Stimulated activated CD4-positive, alpha-beta T cell treated with anti-CD3 and anti-CD28 coated beads, Interleukin-4, amount 100 ng/mL, for 4 hours (primary cell): ENCODE measurements around the gene PARP8.
"Not testable (repeated sequence)": the region's sequence is repeated elsewhere in the genome, so short reads cannot be mapped to it uniquely, and the experiment has no call there.

Source experiments
- DNase-seq, 2 experiments: peaks; one replicate each; pipeline ENCODE4 v3.0.0-alpha.2; 2020

PARP8 gene

DNA sequence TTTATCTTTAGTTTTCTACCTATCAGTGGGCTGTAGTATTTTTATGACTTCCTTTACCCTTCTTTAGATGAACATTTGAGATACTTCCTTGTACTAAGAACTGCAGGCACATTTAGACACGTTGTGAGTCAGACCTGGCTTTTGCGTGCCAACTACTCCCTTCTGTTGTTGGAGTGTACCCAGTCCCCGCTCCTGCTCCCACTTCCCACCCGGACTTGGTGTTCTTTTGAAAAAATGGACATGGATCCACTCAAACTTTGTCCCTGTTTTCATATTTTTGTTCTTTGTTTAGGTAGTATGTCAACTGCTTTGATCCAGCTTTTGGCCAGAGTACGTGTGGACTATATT, 60.7 kb downstream of the PARP8 start:
- DNase-seq, result no peak

DNA sequence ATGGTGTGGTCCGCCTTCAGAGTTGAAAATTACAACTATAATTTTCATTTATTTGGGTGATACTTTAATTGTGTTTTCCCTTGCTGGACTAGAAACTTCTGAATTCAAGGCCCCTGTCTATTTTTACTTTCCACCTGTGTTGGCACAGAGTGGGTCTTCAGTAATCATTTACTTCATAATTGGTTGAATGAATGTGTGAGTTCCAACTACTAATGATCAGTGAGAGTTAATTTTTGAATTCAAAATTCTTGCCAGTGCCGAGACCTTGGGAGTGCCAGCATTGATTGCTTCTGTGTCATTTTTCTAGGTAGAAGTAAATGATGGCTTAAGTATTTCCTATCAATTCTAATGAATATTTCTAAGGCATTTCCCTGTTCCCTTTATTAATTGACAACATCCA, 61.4 kb downstream of the PARP8 start:
- DNase-seq, result no peak

DNA sequence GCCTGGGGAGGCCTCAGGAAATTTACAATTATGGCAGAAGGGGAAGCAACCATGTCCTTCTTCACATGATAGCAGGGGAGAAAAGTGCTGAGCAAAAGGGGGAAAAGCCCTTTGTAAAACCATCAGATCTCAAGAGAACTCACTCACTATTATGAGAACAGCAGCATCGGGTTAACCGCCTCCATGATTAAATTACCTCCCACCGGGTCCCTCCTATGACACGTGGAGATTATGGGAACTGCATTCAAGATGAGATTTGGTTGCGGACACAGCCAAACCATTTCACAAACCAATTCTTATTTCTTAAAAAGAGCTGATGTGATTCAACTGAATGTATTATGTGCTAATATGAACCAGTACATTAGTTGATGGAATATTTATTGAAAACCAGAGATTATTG, 63.9 kb downstream of the PARP8 start:
- no peak for DNase-seq

DNA sequence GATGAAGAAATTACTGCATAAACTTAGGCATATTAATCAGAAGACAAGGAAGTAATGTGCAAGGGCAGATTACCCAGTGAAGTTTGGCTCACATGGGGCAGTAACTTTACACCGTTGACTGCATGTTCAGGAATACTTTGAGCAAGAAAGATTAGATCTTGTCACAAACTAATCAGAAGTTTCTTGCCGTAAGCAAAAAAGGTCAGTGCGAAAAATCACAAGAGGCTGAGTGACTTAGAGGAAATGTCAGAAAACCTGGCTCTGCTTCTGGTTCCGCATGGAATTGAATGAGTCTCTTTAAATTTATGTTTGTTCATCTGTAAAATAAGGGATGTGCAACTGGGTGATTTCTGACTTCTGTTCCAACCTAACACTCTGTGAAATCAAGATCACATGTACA, 64.4 kb downstream of the PARP8 start:
- no peak for DNase-seq

DNA sequence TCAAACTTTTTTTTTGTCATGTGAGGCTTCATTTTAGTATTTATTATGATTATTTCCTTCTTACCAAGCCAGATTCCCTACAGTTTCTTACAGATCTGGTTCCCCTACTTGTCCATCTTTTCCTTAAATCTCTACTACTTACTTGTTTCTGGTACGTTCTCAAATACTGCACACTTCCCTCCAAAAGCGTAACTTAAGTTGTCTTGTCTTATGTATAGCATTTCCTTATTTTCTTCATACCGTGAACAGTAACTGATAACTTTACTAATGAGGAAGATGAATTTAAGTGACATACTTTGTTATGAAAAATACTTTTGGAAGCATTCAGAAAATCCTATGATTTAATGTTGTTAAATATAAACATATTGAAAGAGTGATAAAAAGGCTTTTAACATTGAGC, 67.3 kb downstream of the PARP8 start:
- no peak for DNase-seq

DNA sequence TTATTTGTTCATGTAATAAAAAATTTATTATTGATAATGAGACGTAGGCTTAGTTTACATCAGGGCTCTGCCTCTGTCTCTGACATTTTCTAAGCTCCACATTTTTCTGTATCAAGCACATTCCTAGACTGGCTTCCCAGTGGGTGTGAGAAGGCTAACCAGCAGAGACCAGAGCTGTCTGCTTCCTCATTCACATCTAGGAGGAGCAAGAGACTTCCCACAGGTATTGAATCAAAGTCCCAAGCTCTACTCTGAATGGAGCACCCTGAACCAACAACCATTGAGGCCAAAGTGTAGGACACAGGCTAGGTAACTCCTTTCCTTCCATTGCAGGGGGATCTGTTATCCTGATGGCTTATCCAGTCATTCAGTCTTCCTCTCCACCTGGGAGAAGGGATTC, 72.4 kb downstream of the PARP8 start:
- no peak for DNase-seq

DNA sequence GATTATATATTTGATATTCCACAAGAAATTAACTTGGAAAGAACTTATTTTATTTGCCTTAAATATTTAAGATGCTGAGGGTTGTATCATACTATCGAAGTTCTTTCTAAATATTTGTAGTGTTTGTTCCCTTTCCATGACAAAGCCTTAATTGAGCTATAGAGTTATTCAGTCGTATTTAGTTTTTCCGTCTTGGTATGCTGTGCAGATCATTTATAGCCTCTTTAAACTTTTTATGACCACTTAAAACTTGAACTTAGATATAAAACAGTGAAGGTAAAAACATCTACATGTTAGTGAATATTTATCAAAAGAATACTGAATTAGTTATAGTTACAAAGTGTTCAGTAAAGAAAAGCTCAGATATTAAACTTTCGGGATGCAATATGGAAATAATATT, 74.4 kb downstream of the PARP8 start:
- no peak for DNase-seq

DNA sequence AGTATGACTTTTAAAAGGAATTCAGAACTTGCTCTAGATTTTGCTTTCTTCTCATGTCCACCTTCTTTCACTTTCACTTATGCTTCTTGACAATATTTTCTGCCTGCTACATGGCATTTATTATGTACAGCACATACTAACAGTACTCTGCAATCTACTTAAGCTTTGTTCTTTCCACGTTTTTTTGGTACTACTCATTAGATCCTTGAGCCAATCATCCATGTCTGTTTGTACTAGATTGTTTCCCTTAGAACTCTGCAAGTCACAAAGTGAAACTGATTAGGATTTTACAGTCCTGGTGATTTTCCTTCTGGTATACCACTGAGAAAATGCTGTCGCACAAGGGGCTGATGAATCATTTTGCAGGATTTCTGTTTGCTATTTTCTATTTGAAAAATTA, 78.3 kb downstream of the PARP8 start:
- no peak for DNase-seq

DNA sequence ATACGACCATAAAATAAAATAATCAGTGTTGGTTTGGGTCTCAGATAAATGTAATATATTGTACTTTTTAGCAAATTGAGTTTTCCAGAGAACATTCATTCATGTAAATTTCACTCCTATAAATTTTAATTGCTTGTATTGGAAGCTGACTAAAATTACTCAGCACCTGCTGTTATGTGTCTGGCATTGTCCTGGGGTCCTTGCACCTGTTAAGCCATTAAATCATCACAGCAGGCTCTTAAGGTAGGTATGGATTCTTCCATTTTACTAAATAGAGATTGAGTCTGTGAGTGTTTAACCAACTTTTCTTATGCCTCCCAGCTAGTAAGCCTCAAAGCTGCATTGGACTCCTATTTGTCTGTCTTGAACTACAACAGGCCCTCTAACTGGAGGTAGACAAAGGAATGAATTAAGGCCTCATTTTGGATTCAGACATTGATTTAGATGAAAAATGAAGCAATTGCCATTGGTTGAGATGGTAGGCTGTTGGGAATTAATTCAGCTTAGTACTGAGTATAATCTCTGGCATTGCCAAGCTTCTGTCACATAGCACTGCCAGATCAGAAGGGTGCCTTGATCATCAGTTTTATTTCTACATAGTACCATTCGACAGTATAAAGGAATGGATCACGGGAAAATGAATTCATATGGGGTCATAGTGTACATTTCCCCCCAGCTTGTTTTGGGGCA, 78.9 kb downstream of the PARP8 start:
- DNase-seq, result no peak

DNA sequence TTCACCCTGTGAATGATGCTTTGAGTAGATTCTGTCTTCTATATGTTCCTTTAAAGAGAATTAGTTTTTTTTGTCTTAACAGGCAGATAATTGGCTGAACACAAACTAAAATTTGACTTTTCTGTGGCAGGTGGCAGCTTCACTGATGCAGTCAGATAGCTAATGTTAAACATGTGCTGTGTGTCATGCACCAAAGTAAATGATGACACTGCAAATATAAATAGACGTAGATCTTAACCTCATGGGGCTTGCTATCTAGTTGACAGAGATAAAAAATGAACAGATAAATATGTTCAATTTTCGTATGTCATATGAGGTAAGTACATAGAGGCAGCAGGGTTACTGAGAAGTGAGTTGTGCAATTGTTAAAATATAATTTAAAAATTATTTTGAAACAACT, 82.7 kb downstream of the PARP8 start:
- DNase-seq, result no peak

DNA sequence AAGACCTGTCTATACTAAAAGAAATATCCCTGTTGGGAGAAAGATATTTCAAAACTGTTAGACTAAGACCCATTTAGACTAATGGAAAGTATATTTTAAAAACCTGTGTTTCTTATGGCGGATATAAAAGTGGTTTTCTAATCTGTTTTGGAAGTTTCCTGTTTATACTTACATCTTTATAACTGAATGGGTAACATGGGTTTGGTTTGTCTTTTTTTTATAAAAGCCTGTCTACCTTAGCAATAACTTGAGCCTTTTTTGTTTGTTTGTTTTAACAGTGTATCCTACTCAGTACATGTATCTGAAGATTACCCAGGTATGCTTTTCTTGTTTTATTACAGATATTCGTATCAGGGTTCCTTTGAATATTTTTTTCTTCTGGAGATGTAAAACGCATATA, 83.4 kb downstream of the PARP8 start:
- DNase-seq, result no peak

DNA sequence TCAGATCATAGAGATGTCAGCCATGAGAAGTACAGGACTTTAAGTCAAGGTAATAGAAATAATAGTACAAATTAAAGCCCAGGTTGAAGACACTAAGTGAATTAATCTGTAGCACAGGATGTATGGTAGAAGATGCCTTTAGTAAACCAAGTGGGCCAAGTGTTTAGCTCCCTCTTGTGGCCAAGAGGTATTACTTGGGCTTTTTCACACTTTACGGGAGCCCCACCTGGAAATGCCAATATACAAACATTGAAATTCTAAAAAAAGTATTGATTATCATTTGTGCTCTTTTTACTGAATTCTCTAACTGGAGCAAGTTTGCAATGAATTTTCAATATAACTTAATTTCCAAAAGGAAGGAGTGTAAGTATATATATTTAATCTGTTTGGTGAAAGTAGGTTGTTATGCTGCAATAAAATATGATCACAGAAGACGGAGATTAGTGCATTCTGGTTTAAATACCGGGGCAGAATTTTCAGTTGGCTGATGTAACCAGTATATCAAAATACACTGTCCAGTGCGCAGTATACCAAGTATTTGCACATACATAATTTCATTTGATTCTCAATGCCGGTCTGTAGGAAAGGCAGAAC, 84.7 kb downstream of the PARP8 start:
- peak in 1 of 2 experiments; percentile 34 for DNase-seq

DNA sequence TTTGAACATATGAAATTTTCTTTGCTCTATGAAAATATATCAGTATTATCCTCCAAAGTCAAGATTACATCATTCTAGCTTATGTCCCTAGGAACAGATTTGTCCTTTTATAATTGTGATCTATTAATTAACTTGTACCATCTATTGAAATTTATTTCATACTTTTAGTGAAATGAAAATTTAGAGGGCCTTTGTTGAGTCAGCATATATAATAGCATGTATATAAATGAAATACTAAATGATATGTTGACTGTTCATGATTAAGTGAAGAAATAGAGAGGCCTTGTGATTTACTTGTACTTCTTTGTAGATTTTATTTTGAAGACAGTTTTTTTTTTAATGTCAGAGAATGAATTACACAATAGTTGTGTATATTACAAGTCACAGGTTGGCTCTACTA, 86.4 kb downstream of the PARP8 start:
- no peak for DNase-seq

DNA sequence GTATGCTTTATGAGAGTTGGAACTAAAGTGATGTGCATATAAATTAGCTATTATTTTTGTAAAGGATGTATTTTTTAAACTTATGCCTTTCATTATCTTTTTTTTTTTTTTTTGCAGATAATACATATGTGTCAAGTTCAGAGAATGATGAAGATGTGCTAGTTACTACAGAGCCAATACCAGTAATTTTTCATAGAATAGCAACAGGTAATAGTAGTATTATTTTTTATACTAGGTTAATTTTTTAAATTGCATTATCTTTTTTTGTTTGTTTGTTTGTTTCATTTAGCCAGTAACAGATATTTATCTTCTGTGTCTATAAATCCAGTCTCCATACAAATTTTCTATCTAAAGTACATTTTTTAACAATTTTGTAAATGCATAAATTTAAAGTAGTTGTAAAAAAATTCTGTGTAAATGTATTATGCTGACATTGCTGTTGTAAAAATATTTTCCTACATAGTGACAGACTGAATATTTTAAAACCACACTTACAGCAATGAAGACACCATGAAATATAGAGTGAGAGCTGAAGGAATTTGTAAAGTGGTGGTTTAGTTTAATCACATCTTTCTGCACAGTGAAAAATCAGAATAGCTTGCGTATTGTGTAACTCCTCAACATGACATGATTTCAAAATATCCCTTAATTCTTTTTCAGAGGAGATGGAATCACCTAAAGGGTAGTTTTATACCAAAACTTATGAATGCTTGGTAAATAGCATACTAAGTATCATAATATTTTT, 93.3 kb downstream of the PARP8 start:
- DNase-seq, result no peak

DNA sequence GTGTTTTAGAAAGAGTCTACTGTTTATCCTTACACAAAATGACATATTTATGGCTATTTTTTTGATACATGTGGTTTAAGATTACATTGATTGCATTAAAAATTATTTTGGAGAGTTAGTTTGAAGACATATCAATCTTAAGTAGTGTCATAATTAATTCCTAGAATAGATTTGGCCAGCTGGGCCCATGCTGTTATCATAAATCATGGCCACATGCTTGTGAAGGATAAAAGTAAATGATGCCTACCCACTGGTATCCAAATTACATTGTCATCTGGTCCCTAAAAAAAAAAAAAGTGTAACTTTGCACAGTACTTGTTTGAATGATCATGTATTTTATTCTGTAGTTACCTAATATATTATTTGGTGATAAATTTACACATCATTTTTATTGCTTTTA, 96.9 kb downstream of the PARP8 start:
- no peak for DNase-seq

DNA sequence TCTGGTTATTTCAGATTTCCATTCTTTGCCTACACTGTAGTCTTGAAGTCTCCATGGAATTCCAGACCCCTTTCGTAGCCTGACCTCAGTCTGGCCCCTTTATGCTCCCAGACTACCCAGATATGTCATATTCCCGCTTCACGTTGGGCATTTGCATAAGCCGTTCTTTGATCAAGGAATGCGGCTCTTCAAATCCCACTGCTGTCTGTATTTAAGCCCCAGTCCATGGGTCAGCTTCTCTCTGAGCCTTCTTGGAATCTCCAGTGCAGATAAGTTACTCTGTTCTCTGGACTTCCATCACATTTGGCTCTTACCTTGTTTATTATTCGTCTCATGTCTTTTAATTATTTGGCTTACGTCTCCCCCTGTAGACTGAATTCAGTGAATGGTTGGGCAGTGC, 97.4 kb downstream of the PARP8 start:
- no peak for DNase-seq

DNA sequence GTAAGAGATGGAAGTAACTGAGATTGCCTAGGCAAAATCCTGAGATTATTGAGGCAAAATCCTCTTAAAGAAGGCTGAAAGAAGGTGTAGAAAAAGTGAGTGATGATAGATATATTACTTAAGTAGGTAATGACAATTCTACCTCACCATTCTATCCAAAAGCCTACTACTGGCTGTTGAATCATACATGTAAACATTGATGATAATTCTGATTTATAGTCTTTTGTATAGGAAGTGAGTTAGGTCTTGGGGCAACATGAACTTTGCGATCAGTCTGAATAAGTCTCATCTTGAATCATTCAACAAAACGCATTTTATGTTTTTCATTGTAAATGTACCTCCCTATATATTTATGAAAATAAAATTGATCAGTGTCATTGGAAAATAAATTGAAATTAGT, 99.6 kb downstream of the PARP8 start:
- no peak for DNase-seq

DNA sequence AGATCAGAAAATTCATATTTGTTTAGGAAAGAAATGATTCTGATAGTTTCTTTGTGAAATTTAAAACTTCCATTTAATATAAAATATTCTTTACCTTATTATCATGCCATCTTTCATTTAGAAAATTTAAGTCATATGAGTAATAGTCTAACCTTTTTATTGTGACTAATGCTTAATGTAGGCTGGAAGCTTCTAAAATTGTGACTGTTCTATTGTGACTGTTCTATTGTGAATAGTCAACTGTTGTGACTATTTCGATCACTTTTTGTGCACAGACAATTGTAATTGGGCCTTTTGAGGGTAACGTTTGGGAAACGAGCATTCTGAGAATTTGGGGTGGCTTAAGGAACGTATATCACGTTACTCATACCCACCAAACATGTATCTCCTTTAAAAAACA, 100.0 kb downstream of the PARP8 start:
- DNase-seq, result no peak

DNA sequence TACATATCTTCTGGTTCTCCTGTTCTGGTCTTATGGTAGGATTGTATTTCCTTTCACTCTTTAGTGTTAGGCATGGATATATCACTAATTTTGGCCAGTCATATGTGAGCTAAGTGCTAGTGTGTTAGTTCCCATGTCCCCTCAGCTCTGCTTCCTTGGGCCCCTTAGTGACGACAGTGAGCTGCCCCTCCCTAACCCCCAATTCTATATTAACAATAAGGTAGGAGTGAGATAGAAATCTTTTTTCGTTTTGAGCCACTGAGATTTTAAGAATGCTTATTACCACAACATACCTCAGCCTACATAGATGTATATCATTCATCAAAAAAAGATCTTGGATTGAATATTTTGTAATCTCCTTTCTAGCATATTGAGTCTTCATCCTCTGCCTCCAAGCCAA, 100.5 kb downstream of the PARP8 start:
- no peak for DNase-seq

DNA sequence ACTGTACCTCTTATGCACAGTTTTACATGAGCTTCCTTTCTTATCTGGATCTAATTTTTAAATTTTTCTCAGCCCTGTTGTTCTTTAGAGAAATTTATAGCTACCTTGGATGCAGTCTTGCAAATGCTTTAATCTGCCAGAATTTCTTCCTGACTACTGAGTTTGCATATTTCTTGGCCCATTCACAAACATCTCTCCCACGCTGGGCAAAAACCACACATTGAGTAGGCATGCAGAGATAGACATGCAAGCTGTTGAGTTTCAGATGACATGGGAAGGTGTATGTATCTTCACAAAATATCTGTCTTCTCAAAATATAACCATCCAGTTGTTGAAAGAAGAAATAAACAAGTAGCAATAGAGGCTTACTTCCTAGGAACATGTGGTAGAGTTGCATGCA, 101.2 kb downstream of the PARP8 start:
- DNase-seq, result no peak

DNA sequence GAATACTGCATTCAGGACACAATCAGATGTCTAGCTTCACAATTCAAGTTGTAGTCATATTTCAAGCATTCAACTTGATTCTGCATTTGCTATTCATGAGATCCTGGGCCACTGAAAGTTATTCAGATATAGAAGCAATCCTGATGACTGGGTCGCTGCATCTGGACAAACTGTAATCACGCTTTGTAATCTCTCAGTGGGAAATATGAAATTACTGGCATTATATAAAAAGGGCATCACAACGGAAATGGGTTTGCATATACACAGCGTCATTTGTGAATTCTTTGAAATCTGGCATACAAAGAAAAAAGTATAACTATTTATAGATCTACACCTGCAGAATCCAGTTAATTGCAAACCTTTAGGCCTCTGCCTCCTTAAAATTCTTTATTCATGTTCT, 102.2 kb downstream of the PARP8 start:
- no peak for DNase-seq

DNA sequence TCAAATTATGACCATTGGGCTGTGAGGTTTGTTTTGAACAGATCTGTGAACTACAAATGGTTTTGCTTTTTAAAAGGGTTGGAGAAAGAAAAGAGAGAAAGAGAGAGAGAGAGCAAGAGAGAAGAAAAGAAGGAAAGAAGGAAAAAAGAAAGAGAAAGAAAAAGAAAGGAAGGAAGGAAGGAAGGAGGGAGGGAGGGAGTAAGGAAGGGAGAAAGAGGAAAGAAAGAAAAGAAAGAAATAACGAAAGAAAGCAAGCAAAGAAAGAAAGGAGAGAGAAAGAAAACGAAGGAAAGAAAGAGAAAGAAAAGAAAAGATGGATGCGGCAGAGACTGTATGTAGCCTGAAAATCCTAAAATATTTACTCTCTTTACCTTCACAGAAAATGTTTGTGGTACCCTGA, 104.0 kb downstream of the PARP8 start:
- no peak for DNase-seq

DNA sequence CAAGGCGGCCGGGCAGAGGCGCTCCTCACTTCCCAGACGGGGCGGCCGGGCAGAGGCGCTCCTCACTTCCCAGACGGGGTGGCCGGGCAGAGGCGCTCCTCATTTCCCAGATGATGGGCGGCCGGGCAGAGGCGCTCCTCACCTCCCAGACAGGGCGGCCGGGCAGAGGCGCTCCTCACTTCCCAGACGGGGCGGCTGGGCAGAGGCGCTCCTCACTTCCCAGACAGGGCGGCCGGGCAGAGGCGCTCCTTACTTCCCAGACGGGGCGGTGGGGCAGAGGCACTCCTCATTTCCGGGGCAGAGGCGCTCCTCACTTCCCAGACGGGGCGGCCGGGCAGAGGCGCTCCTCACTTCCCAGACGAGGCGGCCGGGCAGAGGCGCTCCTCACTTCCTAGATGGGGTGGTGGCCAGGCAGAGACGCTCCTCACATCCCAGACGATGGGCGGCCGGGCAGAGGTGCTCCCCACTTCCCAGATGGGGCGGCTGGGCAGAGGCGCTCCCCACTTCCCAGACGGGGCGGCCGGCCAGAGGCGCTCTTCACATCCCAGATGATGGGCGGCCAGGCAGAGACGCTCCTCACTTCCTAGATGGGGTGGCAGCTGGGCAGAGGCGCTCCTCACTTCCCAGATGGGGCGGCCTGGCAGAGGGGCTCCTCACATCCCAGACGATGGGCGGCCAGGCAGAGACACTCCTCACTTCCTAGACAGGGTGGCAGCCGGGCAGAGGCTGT, 108.2 kb downstream of the PARP8 start:
- DNase-seq, result not testable (repeated sequence)

DNA sequence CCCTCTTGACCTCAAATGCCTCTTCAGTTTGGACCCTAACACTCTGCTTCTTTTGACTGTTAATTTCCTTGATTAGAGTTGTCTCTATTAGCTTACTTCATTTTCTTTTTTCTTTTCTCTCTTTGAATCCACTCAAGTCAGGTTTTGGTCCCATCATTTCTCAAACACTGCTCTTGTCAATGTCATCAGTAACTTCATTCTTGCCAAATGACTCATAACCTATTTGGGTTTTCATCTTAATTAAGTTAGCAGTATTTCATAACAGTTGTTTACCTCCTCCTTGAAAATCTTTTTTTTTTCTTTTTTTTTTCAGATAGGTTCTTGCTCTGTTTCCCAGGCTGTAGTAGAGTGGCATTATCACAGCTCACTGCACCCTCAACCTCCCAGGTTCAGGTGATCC, 119.6 kb downstream of the PARP8 start:
- DNase-seq, result no peak
